Right lobe of liver (tissue), 6 donors: ENCODE data around the gene MAP3K4. TPM values are rescaled to one million over a fixed set of nuclear protein-coding genes. Genes with fewer than 3 reads are reported as not detected.

Source experiments
- ATAC-seq, 4 donors: fragments of 200-7000 bp; cut with Tn5 transposase; one replicate each; pipeline ENCODE4 v1.9.1; 2020; ENCODE audit warnings: mild to moderate bottlenecking in 4 of 4, moderate library complexity in 4 of 4
- DNase-seq, 3 donors: peaks; one replicate each; pipeline ENCODE4 v3.0.0-alpha.2; 2020
- H3K27ac ChIP-seq, 3 donors: fragments of 200-600 bp; one replicate each; pipeline ENCODE4 v1.8.0; 2022
- H3K27me3 ChIP-seq, 2 donors: fragments of 200-600 bp; one replicate each; pipeline ENCODE4 v1.8.0; 2022
- H3K36me3 ChIP-seq, 4 donors: fragments of 200-600 bp; sonication (generic) in 1 of 4; one replicate each; pipeline versions ENCODE4 v1.5.1 to v1.8.0; 2017 to 2022; ENCODE audit warnings: control low read depth in 1 of 4
- H3K4me1 ChIP-seq, 4 donors: fragments of 200-600 bp; sonication (generic) in 1 of 4; one replicate each; pipeline versions ENCODE4 v1.5.1 to v1.8.0; 2017 to 2022; ENCODE audit warnings: control low read depth in 1 of 4
- H3K4me3 ChIP-seq, 3 donors: fragments of 200-600 bp; one replicate each; pipeline ENCODE4 v1.8.0; 2022
- H3K9me3 ChIP-seq, 4 donors: fragments of 200-600 bp; sonication (generic) in 1 of 4; one replicate each; pipeline versions ENCODE4 v1.5.1 to v1.8.0; 2017 to 2022; ENCODE audit warnings: control low read depth in 1 of 4
- POLR2A ChIP-seq: fragments of 450-650 bp; IDR thresholded peaks from one replicate; pipeline ENCODE4 v1.6.1; 2017; ENCODE audit warnings: antibody characterized with exemption, mild to moderate bottlenecking
- WGBS: methylation state at CpG from one replicate; pipeline ENCODE4 v1.1.6; 2018; ENCODE audit warnings: low coverage, low lambda C conversion rate; ENCODE audit not compliant: insufficient coverage; ENCODE audit errors: missing lambda C conversion rate; 5-methylcytosine and 5-hydroxymethylcytosine counted together
- intact Hi-C, 2 donors: fragments of 100-400 bp; cut with DNase I; formaldehyde crosslinking; loops; one replicate each; pipeline versions ENCODE4 v1.11.2 to v1.14.1; 2022
- total RNA-seq, 6 experiments: library from RNA; depleted of rRNA in 2 of 6; stranded (reverse); fragments of >200 nt in 2 of 6; fragmentation: NEBNext Ultra II Directional in 3 of 6; extraction: Animal tissue kit (Norgen Biotek cat#: 25700) in 3 of 6; gene quantifications; one replicate each; pipeline versions ENCODE4 v1.1.0 to v1.2.4, GENCODE V29; 2016 to 2023
- TF ChIP-seq, protein P1 (sequence below), 4 donors: fragments of 200-600 bp in 3 of 4; fragments of 450-650 bp in 1 of 4; IDR thresholded peaks; one replicate each; pipeline versions ENCODE4 v1.5.1 to v1.8.0; 2016 to 2022; ENCODE audit warnings: antibody characterized with exemption in 4 of 4, mild to moderate bottlenecking in 2 of 4
- donor health status: DM: no; HTN: yes; CAD: no.
- donor health status: DM: no; HTN: no; CAD: no.
- donor health status: DM: no; HTN: no; CAD: no.
- donor health status: DM: no; HTN: yes; CAD: no.
- donor health status: DM: no; HTN: yes; CAD: no.

The MAP3K4 gene
- total RNA-seq, 6 experiments from 2014 or later = 9.4 to 20.5 (median 13.1) TPM

GRCh38 chr6:161011492-161012480 lies 20.2 kb downstream of the MAP3K4 start:
- H3K4me1 ChIP-seq = peaks cover 0 to 11% (median 0%) of the 10 kb centered on the region in 4 donors
- ATAC-seq (no peak), DNase-seq (no peak)
- intact Hi-C loops = no loop called here
- no peaks in the 10 kb centered on the region for H3K36me3 ChIP-seq
- TF ChIP-seq POLR2A = no peak
- no peak overlapping the region for H3K27ac ChIP-seq
- no peak overlapping the region for H3K4me3 ChIP-seq
- 71% methylated on average over 6 of the region's 8 CpGs for WGBS
- no peaks in the 10 kb centered on the region for H3K27me3 ChIP-seq
- H3K9me3 ChIP-seq = no peaks in the 10 kb centered on the region

GRCh38 chr6:161013695-161014094 lies 22.1 kb downstream of the MAP3K4 start:
- WGBS = 83% methylated on average over 2 of the region's 4 CpGs
- ATAC-seq = no peak

GRCh38 chr6:161017766-161018564 lies 26.4 kb downstream of the MAP3K4 start:
- H3K4me3 ChIP-seq = no peak overlapping the region
- H3K36me3 ChIP-seq = no peaks in the 10 kb centered on the region
- WGBS = 69% methylated on average over 5 of the region's 5 CpGs
- H3K27me3 ChIP-seq = no peaks in the 10 kb centered on the region
- TF ChIP-seq POLR2A = no peak
- TF ChIP-seq, protein P1, sequence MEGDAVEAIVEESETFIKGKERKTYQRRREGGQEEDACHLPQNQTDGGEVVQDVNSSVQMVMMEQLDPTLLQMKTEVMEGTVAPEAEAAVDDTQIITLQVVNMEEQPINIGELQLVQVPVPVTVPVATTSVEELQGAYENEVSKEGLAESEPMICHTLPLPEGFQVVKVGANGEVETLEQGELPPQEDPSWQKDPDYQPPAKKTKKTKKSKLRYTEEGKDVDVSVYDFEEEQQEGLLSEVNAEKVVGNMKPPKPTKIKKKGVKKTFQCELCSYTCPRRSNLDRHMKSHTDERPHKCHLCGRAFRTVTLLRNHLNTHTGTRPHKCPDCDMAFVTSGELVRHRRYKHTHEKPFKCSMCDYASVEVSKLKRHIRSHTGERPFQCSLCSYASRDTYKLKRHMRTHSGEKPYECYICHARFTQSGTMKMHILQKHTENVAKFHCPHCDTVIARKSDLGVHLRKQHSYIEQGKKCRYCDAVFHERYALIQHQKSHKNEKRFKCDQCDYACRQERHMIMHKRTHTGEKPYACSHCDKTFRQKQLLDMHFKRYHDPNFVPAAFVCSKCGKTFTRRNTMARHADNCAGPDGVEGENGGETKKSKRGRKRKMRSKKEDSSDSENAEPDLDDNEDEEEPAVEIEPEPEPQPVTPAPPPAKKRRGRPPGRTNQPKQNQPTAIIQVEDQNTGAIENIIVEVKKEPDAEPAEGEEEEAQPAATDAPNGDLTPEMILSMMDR (IDR thresholded peaks at IDR 0.05) = no peak
- ATAC-seq (no peak), DNase-seq (no peak)
- H3K27ac ChIP-seq = no peak overlapping the region
- intact Hi-C loops = no loop called here
- H3K4me1 ChIP-seq = no peaks in the 10 kb centered on the region
- no peaks in the 10 kb centered on the region for H3K9me3 ChIP-seq

More at GRCh38 chr6:161013695-161014094, 22.1 kb downstream of the MAP3K4 start:
- H3K9me3 ChIP-seq = no peaks in the 10 kb centered on the region
- H3K27me3 ChIP-seq = no peaks in the 10 kb centered on the region
- no peak for DNase-seq
- H3K4me3 ChIP-seq = no peak overlapping the region
- intact Hi-C loops = no loop called here
- no peaks in the 10 kb centered on the region for H3K36me3 ChIP-seq
- no peak overlapping the region for H3K27ac ChIP-seq
- TF ChIP-seq POLR2A = no peak
- TF ChIP-seq, protein P1 (IDR thresholded peaks at IDR 0.05) = no peak
- H3K4me1 ChIP-seq = peaks cover 0 to 11% (median 0%) of the 10 kb centered on the region in 4 donors

- DNase-seq (no peak), ATAC-seq (no peak)
- H3K4me3 ChIP-seq = no peak overlapping the region
- no peaks in the 10 kb centered on the region for H3K36me3 ChIP-seq
- 91% methylated on average over 13 of the region's 13 CpGs for WGBS
- no peak overlapping the region for H3K27ac ChIP-seq
- H3K4me1 ChIP-seq = no peaks in the 10 kb centered on the region
- no peaks in the 10 kb centered on the region for H3K27me3 ChIP-seq
- no peak for TF ChIP-seq POLR2A
- TF ChIP-seq, protein P1 (IDR thresholded peaks at IDR 0.05) = no peak
- no peaks in the 10 kb centered on the region for H3K9me3 ChIP-seq
- intact Hi-C loops = no loop called here
Measured at GRCh38 chr6:161019324-161019839, 27.8 kb downstream of the MAP3K4 start.
